IPS-11a (cell line): ENCODE measurements around the gene KIF26B.

Experiments used
- H3K4me3 ChIP-seq: one replicate; pipeline ENCODE4 v1.5.1; 2013; ENCODE audit warnings: low read depth, low read length, control low read depth

KIF26B gene

DNA sequence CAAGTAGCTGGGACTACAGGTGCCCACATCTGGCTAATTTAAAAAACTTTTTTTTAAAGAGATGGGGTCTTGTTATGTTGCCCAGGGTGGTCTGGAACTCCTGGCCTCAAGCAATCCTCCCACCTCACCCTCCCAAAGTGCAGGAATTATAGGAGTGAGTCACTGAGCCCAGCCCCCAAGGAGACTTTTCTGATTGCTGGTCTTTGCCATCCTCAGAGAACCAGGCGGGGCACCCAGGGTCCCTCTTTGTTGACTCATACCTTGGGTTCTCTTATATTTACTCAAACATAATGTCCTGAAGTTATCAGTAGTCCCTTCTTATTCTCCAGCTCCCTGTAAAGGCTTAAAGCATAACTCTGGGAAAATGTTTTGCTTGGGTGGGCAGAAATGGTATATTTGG lies 51.1 kb downstream of the KIF26B start:
- no peak overlapping the region for H3K4me3 ChIP-seq

DNA sequence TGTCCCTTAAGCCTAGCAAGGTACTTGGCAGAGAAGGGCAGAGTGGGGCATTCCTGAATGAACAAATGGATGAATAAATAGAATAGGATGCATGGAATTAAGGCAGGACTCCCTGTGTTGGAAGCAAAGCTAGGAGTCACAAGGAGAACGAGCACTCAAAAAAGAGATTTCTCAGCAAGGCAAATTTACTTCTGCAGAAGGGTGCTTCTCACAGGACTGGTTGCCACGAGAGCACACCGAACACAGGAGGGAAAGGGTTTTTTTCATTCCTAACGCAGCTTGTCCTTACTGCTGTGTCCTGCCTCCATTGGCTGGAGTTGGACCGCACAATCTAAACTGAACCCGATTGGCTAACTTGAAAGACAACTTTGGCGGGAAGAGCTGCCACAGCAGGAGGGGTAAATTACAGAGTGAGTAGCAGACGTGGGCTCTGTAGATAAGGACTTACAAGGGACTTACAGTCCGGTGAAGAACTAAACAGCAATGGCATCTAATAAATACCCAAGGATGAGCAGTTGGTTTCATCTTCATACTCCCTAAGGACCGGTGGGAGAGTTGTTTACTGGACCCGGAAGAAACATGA lies 52.4 kb downstream of the KIF26B start:
- no peak overlapping the region for H3K4me3 ChIP-seq

DNA sequence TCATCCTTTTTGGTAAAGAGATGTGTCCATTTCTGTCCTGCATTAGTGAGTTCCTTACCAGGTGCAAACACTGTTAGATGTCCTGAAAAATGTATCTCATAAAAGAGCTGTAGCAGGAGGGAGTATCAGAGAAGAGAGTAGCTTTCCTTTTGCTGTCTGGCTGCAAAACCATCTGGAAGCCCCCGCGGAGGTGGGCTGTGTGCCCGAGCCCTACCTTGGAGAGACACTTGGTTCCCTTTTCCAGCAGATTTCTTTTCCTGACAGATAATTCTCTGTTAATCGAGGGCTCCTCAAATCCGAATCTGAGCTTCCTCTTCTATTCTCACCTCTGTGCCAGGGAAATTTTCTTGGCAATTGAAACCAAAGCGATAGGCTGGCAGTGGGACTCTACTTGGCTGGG lies 53.0 kb downstream of the KIF26B start:
- H3K4me3 ChIP-seq = no peak overlapping the region

DNA sequence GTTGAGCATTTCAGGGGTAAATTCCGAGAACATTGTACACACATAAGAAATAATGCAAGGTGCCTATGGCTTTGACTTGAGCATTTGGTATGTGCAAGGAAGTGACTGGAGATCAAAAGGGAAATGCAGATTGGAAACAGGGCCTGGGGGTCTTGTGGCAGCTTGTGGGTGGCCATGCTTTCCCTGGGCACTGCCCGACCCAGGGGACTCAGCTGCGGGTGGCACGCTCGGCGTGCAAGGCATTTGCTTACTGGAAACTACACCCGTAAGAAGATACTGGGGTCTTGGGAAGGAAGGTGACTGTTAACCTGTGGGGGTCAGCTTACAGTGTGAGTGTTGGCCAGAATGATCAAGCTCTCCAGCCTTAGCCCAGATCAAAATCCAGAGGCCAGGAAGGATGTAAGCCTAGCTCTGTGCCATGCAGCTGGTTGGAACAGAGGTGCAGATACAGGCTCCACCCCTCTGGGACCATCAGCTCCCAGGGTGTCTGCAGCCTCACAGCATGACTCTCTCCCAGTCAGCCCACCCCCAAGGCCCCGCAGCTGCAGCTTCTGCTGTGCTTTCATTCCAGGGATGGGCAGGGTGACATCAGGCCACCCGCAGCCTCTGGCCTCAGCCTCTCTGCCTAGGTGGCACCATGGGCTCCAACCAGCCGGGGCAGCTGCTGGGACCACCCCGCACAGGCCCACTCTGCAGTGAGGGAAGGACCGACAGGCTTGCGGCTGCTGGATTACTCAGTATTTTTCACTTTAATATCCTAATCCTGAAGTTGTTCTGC lies 55.1 kb downstream of the KIF26B start:
- H3K4me3 ChIP-seq = no peak overlapping the region

DNA sequence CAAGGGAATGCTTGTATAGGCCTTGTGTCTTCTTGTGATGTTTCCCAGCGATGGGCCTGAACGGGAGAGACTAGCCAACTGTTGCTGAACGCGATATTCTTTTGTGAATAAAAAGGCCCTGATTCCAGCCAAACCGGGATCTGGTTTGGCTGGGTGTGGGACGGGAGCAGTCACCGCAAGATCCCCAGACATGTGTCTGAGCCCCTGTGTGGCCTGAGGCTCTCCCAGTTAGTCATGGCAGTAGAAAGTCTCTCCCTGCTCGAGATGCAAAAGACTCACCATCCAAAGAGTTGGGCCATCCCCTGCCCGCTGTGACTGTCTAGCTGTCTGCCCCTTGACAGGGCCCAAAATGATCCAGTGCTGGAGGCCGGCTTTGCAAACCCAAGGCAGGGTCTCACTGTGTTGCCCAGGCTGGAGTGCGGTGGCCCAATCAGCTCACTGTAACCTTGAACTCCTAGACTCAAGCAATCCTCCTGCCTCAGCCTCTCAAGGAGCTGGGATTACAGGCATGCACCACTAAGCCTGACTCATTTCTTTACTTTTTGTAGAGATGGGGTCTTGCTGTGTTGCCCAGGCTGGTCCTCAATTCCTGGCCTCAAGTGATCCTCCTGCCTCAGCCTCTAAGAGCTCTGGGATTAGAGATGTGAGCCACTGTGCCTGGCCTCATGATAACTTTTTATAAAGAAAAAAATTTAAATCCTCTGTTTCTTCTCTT lies 56.4 kb downstream of the KIF26B start:
- H3K4me3 ChIP-seq = no peak overlapping the region

DNA sequence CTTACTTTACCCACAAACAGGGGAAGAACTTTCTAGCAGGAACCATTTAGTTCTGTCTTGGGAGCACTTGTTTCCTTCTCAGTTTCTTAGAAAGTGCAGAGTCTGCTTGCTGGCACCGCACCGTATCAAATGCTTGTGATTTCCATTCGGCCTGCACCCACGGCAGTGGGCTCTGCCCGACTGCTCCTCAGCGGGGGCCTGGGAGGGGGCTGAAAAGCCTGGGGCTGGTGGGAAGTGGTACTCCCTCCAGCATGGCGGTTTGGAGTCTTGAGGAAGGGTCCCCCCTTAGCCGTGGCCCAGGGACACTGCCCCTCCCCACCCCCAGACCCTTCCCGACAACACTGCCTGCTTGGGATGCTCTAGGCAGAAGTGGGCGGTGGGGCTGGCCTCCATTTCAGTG lies 57.0 kb downstream of the KIF26B start:
- no peak overlapping the region for H3K4me3 ChIP-seq

DNA sequence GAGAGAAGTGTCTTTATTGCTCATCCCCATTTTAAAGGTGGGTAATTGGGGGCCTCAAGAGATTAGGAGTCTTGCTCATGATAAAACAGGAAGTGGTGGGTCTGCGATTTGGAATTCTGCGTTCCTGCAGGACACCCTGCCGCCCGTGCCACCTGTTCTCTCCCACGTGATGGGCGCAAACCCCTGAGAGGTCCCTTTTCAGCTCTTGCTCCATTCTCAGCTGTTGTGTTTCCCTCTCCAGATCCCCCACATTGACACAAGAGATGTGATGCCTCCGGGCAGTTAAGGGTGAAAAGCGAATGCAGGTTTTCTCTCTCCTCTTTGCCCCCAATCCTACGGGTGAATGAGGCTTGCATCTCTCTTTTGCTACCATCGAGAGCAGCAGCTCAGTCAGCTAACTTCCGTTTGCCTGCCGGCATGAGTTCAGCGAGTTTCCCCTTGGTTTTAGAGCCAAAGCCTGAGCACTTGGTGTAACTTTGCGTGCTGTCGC lies 57.5 kb downstream of the KIF26B start:
- no peak overlapping the region for H3K4me3 ChIP-seq

DNA sequence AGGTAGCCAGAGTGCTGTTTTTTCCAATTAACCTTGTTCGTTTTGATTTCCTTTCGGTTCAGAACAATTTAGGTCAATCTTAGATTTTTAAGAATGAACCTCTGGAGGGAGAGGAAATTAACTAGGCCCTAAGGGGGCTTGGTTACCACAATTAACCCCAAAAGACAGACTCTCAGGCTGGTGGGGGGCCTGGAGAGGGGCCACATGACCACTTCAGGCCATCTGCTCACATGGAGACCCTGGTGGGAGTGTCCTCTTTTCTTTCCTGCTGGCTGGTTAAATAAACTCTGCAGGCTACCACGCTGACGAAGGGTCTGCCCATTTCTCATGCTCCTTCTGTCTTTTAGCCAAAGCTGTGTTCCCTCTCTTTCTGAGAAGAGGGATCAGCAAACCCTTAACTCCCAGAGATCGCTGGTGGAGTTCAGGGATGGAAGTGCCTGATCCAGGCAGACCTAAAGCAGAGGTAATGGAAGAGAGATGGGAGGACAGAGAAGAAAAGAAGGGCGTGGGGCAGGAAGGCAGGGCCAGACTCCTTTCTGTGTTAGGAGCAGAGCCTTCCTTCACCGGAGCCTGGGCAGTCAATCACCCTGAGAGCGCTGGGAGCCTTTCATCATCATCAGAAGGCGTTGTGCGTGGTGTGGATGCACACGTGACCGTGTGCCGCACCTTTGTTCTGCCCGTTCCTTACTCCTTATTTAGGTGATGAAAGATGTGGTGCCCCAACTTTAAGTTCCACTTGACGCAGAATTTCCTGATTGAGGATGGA lies 58.5 kb downstream of the KIF26B start:
- no peak overlapping the region for H3K4me3 ChIP-seq

DNA sequence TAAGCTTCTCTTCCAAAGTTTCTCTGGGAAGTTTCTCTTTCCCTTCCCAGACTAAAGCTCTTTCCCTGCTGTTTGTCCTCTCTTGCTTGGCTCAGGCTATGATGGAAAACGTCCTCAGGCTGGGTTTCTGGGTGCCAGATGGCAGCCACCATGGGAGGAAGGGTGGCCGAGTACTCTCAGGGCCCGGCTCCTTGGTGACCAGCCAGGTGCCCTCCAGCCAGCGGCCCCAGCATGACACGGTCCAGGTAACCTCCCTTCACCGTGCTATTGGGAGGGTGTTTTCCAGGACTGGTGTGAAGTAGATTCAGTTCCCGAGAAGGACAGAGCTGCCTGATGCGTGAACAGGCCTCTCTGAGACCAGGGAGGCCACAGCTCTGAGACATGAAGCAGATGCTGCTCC lies 60.3 kb downstream of the KIF26B start:
- H3K4me3 ChIP-seq = no peak overlapping the region

DNA sequence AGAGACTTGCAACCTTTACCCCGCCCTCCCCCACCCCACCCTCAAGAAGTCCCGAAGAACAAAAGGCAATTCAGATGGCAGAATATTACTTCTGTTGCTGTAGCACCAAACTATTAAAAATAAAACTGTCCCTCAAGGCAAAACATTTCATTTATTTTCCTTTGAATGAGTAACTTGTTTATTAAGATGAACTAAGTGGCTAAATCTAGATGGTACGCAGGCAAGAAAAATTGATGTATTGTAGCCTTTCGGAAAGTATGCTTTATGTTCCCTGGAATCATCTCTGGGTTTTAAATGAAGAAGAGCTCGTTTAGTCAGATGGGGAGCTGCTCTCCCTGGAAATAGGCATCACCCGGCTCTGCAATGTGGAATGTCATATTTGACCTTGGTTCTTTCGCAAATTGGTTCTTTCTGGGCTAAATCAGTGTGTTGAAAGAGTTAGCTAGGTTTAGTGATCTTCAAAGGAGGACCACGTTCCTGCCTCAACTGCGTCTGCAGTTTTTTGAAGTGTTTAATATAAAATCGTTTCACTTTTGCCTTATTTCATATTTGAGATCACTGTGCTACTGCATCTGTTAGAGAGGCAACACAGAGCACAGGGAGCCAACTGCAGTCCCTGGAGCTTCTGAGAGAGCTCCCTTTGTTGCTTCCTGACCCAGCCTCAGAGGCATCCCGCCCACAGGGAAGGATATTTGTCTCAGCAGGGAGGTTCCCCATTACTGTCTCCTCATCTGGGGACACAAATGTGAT lies 61.8 kb downstream of the KIF26B start:
- H3K4me3 ChIP-seq = no peak overlapping the region

DNA sequence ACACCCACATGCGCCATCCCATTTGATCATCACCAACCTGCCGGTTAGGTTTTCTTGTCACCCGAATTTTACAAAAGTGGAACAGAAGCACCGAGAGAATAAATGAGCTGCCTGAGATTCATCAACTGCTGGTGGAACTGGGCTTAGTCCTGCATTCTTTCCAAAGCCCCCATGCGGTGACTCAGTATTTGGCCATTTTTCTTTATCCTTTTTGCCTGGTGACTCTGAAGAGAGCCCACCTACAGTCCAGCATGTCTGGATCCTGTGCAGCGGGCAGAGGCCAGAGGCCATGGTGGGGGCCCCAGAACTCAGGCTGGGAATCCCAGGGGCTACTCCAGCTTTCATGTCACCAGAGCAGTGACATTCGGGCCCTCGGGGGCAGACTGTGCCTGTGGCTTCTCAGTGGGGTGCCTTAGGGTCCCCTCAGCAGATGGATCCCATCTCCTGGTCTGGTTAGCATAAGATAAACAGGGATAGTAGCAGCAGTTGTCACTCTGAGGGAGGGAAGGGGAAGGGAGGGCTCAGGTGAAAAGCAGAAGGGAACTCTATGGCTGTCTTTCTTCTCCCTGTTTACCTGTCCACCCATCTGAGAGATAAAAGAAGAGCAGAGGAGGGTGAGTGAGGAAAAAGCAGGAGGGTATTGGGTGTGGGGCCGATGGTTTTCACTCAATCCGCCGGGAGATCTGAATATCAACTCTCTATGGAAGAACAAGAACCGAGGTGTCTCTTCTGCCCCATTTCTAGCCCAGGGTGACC lies 63.2 kb downstream of the KIF26B start:
- H3K4me3 ChIP-seq = no peak overlapping the region

DNA sequence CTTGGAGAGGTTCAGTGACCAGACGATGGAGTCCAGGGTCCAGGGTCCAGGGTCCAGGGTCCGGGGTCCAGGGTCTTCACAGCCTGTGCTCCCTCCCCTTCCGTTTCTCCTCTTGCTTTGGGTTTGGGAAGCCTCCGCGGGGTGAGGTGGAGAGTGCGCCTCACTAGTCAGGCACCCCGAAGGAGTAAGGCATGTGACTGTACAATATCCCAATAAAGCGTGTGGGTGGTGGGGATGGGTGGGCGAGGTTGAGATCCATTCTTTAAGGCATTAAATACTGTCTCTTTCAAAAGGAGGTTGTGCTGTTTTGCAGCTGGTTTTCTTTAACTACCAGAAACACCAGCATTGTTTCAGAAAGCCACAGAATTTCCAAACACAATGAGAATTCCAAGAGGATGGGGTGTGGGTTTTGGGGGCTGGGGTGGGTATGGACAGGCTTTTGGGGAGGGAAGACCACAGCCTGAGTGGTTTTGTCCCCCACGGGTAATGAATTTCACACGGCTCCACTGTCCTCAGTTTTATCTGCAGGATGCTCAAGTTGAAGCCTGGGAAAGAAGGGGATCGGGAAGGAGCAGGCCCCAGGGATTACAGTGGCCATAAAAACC lies 65.7 kb downstream of the KIF26B start:
- H3K4me3 ChIP-seq = no peak overlapping the region

DNA sequence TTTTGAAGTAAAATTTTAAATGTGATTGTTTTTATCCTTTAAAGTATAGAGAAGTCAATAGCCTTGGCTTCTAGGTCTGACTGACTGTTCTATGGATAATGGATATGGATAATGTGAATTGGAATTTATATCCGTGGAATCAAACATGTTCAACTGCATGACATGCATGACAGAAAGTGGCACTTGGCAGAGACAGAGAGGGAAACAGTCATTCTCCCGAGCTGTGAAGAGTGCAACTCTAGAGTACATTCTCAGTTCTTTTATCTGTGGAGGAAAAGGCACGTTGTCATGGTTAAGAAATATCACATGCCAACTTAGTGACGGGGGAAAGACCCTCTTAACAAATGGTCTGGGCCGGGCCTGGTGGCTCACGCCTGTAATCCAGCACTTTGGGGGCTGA lies 67.0 kb downstream of the KIF26B start:
- H3K4me3 ChIP-seq = no peak overlapping the region

DNA sequence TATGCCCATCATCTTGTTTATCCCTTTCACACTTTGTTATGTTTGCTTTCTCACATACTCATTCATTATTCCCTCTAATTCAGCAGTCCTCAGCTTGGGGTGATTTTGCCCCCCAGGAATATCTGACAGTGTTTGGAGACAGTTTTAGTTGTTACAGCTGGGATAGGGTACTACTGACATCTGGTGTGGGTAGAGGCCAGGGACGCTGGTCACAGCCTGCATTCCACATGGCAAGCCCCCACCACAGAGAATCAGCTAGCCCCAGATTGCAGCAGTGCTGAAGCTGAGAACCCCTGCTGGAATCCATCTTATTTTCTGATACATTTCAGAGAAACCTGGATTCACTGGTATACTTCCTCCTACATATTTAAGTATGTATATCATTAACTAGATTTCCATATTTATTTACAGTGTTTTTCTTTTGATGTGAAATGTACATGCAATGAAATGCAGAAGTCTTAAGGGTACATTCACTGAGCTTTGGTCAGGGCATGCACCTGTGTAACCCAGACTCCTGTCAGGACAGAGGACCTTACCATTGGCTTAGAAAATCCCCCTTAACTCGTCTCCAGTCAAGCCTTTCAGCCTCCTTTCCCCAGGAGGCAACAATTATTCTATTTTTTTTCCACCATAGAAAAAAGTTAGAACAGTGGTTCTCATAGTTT lies 68.3 kb downstream of the KIF26B start:
- H3K4me3 ChIP-seq = no peak overlapping the region

DNA sequence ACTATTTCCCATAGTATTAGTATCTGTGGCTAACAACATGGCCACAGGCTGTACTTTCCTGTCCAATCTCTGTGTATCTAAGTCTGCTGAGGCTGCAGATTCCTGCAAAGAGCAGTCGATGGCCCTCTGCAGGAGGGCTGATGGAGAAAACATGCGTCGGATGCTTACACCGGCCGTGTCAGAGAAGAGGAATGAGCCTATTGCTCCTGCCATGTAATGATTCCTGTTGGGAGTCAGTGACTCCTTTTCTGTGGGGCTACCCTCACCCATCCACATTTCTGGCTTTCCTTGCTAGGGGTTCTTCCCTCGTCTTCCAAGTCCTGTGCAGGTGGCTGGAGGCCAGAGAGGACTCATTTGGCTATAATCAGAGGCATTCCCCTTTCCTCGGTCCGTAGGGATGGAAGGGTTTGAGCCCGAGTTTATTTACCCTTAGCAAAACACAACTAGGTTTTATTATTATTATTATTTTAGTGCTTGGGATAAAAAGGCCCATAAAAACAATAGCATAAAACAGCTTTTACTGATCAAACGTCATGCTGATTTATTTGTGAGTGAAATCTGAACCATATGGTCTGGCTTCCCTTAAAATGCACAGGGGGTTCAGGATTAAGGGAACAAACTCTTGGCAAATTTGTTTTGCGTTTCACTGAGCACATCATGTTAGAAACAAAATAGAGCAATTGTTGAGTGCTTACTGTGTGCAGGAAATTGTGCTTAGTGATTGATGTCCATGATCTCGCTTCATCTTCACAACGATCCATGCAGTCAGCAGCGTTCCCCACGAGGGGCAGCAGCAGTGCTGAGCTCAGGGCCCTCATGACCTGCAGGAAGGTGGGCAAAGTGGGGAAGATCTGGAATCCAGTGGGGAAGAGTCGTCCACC lies 70.8 kb downstream of the KIF26B start:
- H3K4me3 ChIP-seq = no peak overlapping the region

DNA sequence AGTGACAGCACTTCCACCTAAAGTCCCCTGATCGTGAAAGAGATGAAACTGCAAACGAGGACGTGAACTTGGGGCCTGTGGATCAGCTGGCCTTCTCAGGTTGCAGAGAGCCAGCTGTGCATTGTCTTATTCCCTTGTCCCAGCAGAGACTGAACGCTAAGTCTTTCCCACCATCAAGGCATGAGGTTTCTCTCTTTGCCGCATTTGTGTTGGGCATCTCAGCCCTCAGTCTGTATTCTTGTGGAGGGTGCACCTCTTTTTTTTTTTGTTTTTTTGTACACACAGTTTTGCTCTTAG lies 71.4 kb downstream of the KIF26B start:
- H3K4me3 ChIP-seq = no peak overlapping the region

DNA sequence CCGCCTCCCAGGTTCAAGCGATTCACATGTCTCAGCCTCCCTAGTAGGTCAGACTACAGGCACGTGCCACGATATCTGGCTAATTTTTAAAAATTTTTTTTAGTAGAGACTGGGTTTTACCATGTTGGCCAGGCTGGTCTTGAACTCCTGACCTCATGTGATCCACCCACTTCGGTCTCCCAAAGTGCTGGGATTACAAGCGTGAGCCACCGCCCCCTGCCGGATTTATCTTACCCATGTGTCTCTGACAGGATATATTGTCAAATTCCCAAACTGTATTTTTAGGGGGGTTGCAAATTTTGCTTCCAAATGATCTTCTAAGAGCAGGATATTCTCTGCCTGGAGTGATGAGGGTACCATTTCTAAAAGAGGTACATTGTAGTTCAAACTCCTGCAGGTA lies 74.3 kb downstream of the KIF26B start:
- no peak overlapping the region for H3K4me3 ChIP-seq

DNA sequence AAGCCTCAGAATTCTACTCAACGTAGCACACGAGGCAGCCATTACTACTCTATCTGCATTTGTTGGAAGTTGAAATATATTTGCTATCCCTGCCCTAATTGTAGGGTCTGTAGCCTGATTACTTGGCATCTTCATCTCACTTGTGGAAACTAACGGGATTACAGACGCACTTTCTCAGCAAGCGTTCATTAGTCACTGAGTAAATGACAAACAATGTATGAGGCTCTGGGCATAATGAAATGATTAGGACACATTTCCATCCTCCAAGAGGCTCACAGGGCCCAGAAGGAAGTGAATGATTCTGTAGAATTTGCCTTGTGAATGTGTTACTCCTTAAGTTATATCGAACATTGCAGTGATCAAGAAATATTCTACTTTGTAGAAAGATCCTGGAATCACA lies 78.1 kb downstream of the KIF26B start:
- no peak overlapping the region for H3K4me3 ChIP-seq
